BJ (cell line): Measurements from ENCODE around the gene STAB2. TPM values are rescaled to one million over a fixed set of nuclear protein-coding genes. Genes with fewer than 3 reads are reported as not detected.

ENCODE experiments used
- CTCF ChIA-PET: fragments of 350-600 bp; formaldehyde crosslinking; extraction: SDS; loops from one replicate; lab custom pipeline; 2021; ENCODE audit warnings: antibody characterized with exemption, inconsistent platforms; lab: Yijun Ruan, JAX
- POLR2A ChIA-PET: fragments of 300-600 bp; sonication (Branson Sonifier 250); formaldehyde crosslinking; extraction: SDS; loops from one replicate; lab custom pipeline; 2021; ENCODE audit warnings: antibody characterized with exemption; lab: Charles Lee
- DNase-seq: peaks from one replicate; pipeline ENCODE4 v3.0.0-alpha.2; 2011; ENCODE audit warnings: low read depth
- H3K27me3 ChIP-seq: 2 replicates; pipeline ENCODE4 v1.6.0; 2011; ENCODE audit warnings: low read length; ENCODE audit not compliant: control insufficient read depth, insufficient read depth
- H3K36me3 ChIP-seq: 2 replicates; pipeline ENCODE4 v1.5.1; 2011; ENCODE audit warnings: low read length; ENCODE audit not compliant: control insufficient read depth, insufficient read depth
- H3K4me3 ChIP-seq: 2 replicates; pipeline ENCODE4 v1.5.1; 2011; ENCODE audit warnings: low read depth, mild to moderate bottlenecking, control low read depth, low read length
- CTCF ChIP-seq: IDR thresholded peaks from 2 replicates; pipeline ENCODE4 v1.5.1; 2011; ENCODE audit warnings: low read depth, mild to moderate bottlenecking, control low read depth, inconsistent platforms, low read length, moderate library complexity; ENCODE audit not compliant: insufficient read depth
- polyA plus RNA-seq: library from polyadenylated mRNA; depleted of rRNA; stranded (reverse); fragments of >200 nt; gene quantifications from 2 replicates; pipeline ENCODE4 v1.2.3, GENCODE V29; 2011

STAB2 gene
- polyA plus RNA-seq, 1 experiment = not detected

DNA sequence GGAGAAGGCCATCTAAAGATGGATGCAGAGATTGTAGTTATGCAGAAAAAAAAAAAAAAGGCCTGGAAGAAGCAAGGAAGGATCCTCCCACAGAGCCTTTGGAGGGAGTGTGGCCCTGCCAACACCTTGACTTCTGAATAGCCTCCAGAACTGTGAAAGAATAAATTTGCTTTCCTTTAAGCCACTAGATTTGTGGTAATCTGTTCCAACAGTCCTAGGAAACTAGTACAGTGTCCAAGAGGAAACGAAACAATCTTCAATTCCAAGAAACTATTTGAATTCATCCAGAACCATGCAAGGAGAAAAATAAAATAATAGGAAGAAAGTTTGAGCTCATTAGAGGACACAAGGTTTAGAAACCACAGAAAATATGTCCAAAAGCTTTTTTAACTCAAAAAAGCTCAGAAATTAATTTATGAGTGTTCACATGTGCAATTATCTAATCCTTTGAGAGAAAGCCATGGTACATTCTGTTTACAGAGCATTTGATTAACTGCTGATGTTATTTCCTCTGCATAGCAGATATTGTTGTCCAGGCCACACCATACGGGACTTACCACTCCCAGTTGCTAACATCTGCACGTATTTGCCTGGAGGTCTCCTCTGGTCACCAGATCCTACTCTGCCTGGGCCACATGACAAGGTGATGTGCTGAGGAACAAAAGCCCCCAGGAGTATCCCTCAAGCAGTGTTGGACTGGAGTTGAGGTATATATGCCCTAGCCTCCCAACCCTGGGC lies 30.0 kb upstream of the STAB2 start:
- no peaks in the 10 kb centered on the region for H3K27me3 ChIP-seq
- no peak for DNase-seq
- ChIA-PET POLR2A (no interaction called here), CTCF (interaction anchor here (1.7 kb wide), 1 partner anchor 608 kb away, joined by 6 read pairs; no protein-coding TSS in a partner anchor)
- TF ChIP-seq CTCF = no peak
- H3K4me3 ChIP-seq = no peak overlapping the region
- no peaks in the 10 kb centered on the region for H3K36me3 ChIP-seq

GRCh38 chr12:103557628-103558010 lies 29.5 kb upstream of the STAB2 start:
- H3K4me3 ChIP-seq = no peak overlapping the region
- POLR2A ChIA-PET = no interaction called here
- DNase-seq = no peak
- CTCF ChIA-PET = interaction anchor here (1.7 to 4.8 kb wide), 2 partner anchors 10 to 609 kb away, joined by 6 to 23 read pairs; no protein-coding TSS in a partner anchor
- TF ChIP-seq CTCF = no peak
- H3K36me3 ChIP-seq = no peaks in the 10 kb centered on the region
- no peaks in the 10 kb centered on the region for H3K27me3 ChIP-seq

DNA sequence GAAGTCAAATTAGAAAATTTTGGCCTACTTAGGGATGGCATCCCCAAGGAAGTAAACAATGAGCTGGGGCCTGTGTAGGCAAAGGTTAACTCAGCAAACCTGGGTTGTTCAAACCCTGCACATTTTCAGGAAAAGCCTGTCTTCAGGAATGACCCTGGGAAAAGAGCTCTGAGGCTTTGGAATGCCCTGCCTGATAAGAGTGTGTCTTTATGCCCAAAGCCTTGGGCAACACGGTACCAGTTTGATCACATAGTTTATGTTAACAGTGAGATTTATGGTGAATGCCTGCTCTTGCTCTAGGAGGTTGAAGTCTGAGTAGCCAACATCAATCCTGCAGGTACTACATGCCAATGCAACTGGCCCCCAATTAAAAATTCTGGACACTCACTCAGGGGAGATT lies 28.2 kb upstream of the STAB2 start:
- H3K27me3 ChIP-seq = no peaks in the 10 kb centered on the region
- H3K4me3 ChIP-seq = no peak overlapping the region
- CTCF ChIA-PET = interaction anchor here (1.1 to 4.8 kb wide), 3 partner anchors 11 to 676 kb away, joined by 5 to 23 read pairs (median 6); no protein-coding TSS in a partner anchor
- H3K36me3 ChIP-seq = no peaks in the 10 kb centered on the region
- DNase-seq = no peak
- no peak for TF ChIP-seq CTCF
- POLR2A ChIA-PET = no interaction called here

DNA sequence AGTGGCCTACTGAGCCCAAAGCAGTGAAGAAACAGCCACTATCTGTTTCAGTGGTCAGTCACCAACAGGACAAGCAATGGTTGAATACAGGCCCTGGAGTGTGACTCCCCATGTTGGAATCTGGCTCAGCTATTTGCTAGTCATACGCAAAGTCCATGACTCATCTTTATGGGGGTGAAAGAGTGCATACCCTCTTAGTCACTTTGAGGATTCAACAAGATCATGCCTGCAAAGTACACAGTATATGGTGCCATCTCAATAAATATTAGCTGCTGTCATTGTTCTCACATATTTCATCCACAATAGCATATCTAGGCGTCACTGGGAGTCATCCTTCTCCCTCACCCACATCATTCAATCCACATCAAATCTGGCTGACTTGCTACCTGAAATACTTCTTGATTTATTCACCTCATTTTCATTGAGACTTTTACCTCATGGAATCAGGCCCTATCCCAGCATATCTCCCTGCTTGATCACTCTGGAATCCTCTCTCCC lies 26.4 kb upstream of the STAB2 start:
- H3K36me3 ChIP-seq = no peaks in the 10 kb centered on the region
- TF ChIP-seq CTCF = no peak
- no peak overlapping the region for H3K4me3 ChIP-seq
- H3K27me3 ChIP-seq = no peaks in the 10 kb centered on the region
- DNase-seq = peak; percentile 92
- ChIA-PET CTCF (interaction anchor here (0.6 to 4.8 kb wide), 4 partner anchors 13 to 686 kb away, joined by 3 to 23 read pairs (median 4); no protein-coding TSS in a partner anchor), POLR2A (no interaction called here)

DNA sequence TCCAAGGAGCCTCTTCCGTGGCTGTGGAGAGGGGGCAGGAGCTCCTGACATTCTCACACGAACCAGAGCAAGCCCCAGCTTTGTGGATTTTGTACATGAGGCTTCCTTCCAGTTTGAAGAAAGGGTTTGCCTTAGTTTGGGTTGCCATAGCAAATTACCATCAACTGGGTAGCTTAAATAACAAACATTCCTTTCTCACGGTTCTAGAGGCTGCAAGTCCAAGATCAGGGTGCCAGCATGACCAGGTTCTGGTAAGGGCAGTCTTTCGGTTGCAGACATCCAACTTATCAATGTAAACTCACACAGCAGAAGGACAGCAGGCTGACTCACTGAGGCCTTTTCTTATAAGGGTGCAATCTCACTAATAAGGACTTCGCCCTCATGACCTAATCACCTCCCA lies 25.9 kb upstream of the STAB2 start:
- POLR2A ChIA-PET = no interaction called here
- Histone ChIP-seq H3K27me3 (no peaks in the 10 kb centered on the region), H3K36me3 (no peaks in the 10 kb centered on the region), H3K4me3 (no peak overlapping the region)
- CTCF ChIA-PET = interaction anchor here (0.6 to 4.8 kb wide), 4 partner anchors 12 to 686 kb away, joined by 3 to 23 read pairs (median 4); no protein-coding TSS in a partner anchor
- TF ChIP-seq CTCF = no peak
- DNase-seq = no peak
